Measurements from ENCODE around the gene OR8D1. TPM values are rescaled to one million over a fixed set of nuclear protein-coding genes. Genes with fewer than 3 reads are reported as not detected.

The OR8D1 gene
- not detected for total RNA-seq
- not detected for polyA plus RNA-seq

GRCh38 chr11:124313849-124314248 is at the start of gene OR8D1:
OR8D1 (minus strand) TSS chr11:124313949; CDS start chr11:124310766, 3,183 bp downstream.
- Mint-ChIP-seq H3K4me1 (no peaks in the 10 kb centered on the region), H3K4me3 (no peak within 1 kb of the TSS), H3K27me3 (no peaks in the 10 kb centered on the region), H3K27ac (no peak within 1 kb of the TSS), H3K36me3 (no peaks in the 10 kb centered on the region), H3K9me3 (peaks cover 0 to 6% (median 0%) of the 10 kb centered on the region in 8 donors)
- no peak for DNase-seq
- H3K27ac ChIP-seq (ENCODE audit: low read depth, low read length) = no peak within 1 kb of the TSS
- ChIA-PET CTCF (ENCODE audit: partially characterized antibody) (no interaction called here), POLR2A (ENCODE audit: partially characterized antibody) (no interaction called here)
- H3K27me3 ChIP-seq (ENCODE audit: insufficient read depth, low read length) = no peaks in the 10 kb centered on the region
- H3K4me1 ChIP-seq (ENCODE audit: insufficient read depth, low read length) = no peaks in the 10 kb centered on the region
- H3K36me3 ChIP-seq (ENCODE audit: insufficient read depth, low read length) = no peaks in the 10 kb centered on the region
- intact Hi-C loops (cut with micrococcal nuclease) = no loop called here
- H3K4me3 ChIP-seq (ENCODE audit: low read length in 2 of 2) = no peak within 1 kb of the TSS
- no peaks in the 10 kb centered on the region for H3K9me3 ChIP-seq (ENCODE audit: control insufficient read depth in 1 of 2, low read length in 2 of 2)

GRCh38 chr11:124359566-124359965 is 45.8 kb upstream of the OR8D1 start:
- POLR2A ChIA-PET (ENCODE audit: partially characterized antibody) = no interaction called here
- Mint-ChIP-seq H3K4me3 (no peak overlapping the region), H3K27me3 (no peaks in the 10 kb centered on the region), H3K4me1 (no peaks in the 10 kb centered on the region), H3K9me3 (peaks cover 0 to 3% (median 0%) of the 10 kb centered on the region in 8 donors), H3K36me3 (no peaks in the 10 kb centered on the region), H3K27ac (no peak overlapping the region)
- Histone ChIP-seq H3K36me3 (ENCODE audit: insufficient read depth, low read length) (no peaks in the 10 kb centered on the region), H3K27ac (ENCODE audit: low read depth, low read length) (no peak overlapping the region), H3K4me1 (ENCODE audit: insufficient read depth, low read length) (no peaks in the 10 kb centered on the region), H3K4me3 (ENCODE audit: low read length in 2 of 2) (no peak overlapping the region), H3K9me3 (ENCODE audit: control insufficient read depth in 1 of 2, low read length in 2 of 2) (no peaks in the 10 kb centered on the region), H3K27me3 (ENCODE audit: insufficient read depth, low read length) (no peaks in the 10 kb centered on the region)
- CTCF ChIA-PET (ENCODE audit: partially characterized antibody) = no interaction called here
- DNase-seq = no peak
- intact Hi-C loops (cut with micrococcal nuclease) = no loop called here

- intact Hi-C loops (cut with micrococcal nuclease) = no loop called here
- DNase-seq = no peak
- Mint-ChIP-seq H3K4me3 (no peak overlapping the region), H3K27me3 (no peaks in the 10 kb centered on the region), H3K4me1 (no peaks in the 10 kb centered on the region), H3K36me3 (no peaks in the 10 kb centered on the region), H3K9me3 (peaks cover 0 to 10% (median 3%) of the 10 kb centered on the region in 8 donors), H3K27ac (no peak overlapping the region)
- Histone ChIP-seq H3K4me3 (ENCODE audit: low read length in 2 of 2) (no peak overlapping the region), H3K36me3 (ENCODE audit: insufficient read depth, low read length) (no peaks in the 10 kb centered on the region), H3K27me3 (ENCODE audit: insufficient read depth, low read length) (no peaks in the 10 kb centered on the region), H3K4me1 (ENCODE audit: insufficient read depth, low read length) (no peaks in the 10 kb centered on the region), H3K9me3 (ENCODE audit: control insufficient read depth in 1 of 2, low read length in 2 of 2) (no peaks in the 10 kb centered on the region), H3K27ac (ENCODE audit: low read depth, low read length) (no peak overlapping the region)
- CTCF ChIA-PET (ENCODE audit: partially characterized antibody) = no interaction called here
- POLR2A ChIA-PET (ENCODE audit: partially characterized antibody) = no interaction called here
Measured at GRCh38 chr11:124346311-124346955, 32.7 kb upstream of the OR8D1 start.

- Histone ChIP-seq H3K27ac (ENCODE audit: low read depth, low read length) (no peak overlapping the region), H3K4me3 (ENCODE audit: low read length in 2 of 2) (no peak overlapping the region), H3K27me3 (ENCODE audit: insufficient read depth, low read length) (no peaks in the 10 kb centered on the region), H3K36me3 (ENCODE audit: insufficient read depth, low read length) (no peaks in the 10 kb centered on the region), H3K4me1 (ENCODE audit: insufficient read depth, low read length) (no peaks in the 10 kb centered on the region), H3K9me3 (ENCODE audit: control insufficient read depth in 1 of 2, low read length in 2 of 2) (no peaks in the 10 kb centered on the region)
- intact Hi-C loops (cut with micrococcal nuclease) = no loop called here
- Mint-ChIP-seq H3K27me3 (no peaks in the 10 kb centered on the region), H3K4me1 (no peaks in the 10 kb centered on the region), H3K27ac (no peak overlapping the region), H3K36me3 (no peaks in the 10 kb centered on the region), H3K4me3 (no peak overlapping the region), H3K9me3 (peaks cover 0 to 10% (median 2%) of the 10 kb centered on the region in 8 donors)
- no peak for DNase-seq
- ChIA-PET CTCF (ENCODE audit: partially characterized antibody) (no interaction called here), POLR2A (ENCODE audit: partially characterized antibody) (no interaction called here)
Measured at GRCh38 chr11:124344346-124344745, 30.6 kb upstream of the OR8D1 start.

GRCh38 chr11:124340142-124340447 is 26.3 kb upstream of the OR8D1 start:
- Mint-ChIP-seq H3K4me1 (no peaks in the 10 kb centered on the region), H3K4me3 (no peak overlapping the region), H3K36me3 (no peaks in the 10 kb centered on the region), H3K9me3 (peaks cover 0 to 6% (median 0%) of the 10 kb centered on the region in 8 donors), H3K27ac (no peak overlapping the region), H3K27me3 (no peaks in the 10 kb centered on the region)
- Histone ChIP-seq H3K4me3 (ENCODE audit: low read length in 2 of 2) (no peak overlapping the region), H3K4me1 (ENCODE audit: insufficient read depth, low read length) (no peaks in the 10 kb centered on the region), H3K36me3 (ENCODE audit: insufficient read depth, low read length) (no peaks in the 10 kb centered on the region), H3K27me3 (ENCODE audit: insufficient read depth, low read length) (no peaks in the 10 kb centered on the region), H3K27ac (ENCODE audit: low read depth, low read length) (no peak overlapping the region), H3K9me3 (ENCODE audit: control insufficient read depth in 1 of 2, low read length in 2 of 2) (no peaks in the 10 kb centered on the region)
- intact Hi-C loops (cut with micrococcal nuclease) = no loop called here
- ChIA-PET POLR2A (ENCODE audit: partially characterized antibody) (no interaction called here), CTCF (ENCODE audit: partially characterized antibody) (no interaction called here)
- DNase-seq = no peak

- no peaks in the 10 kb centered on the region for H3K36me3 ChIP-seq (ENCODE audit: insufficient read depth, low read length)
- H3K9me3 ChIP-seq (ENCODE audit: control insufficient read depth in 1 of 2, low read length in 2 of 2) = no peaks in the 10 kb centered on the region
- Mint-ChIP-seq H3K4me1 (no peaks in the 10 kb centered on the region), H3K4me3 (no peak overlapping the region), H3K27ac (no peak overlapping the region), H3K36me3 (no peaks in the 10 kb centered on the region), H3K27me3 (no peaks in the 10 kb centered on the region), H3K9me3 (peaks cover 0 to 6% (median 0%) of the 10 kb centered on the region in 8 donors)
- ChIA-PET POLR2A (ENCODE audit: partially characterized antibody) (no interaction called here), CTCF (ENCODE audit: partially characterized antibody) (no interaction called here)
- no peaks in the 10 kb centered on the region for H3K27me3 ChIP-seq (ENCODE audit: insufficient read depth, low read length)
- intact Hi-C loops (cut with micrococcal nuclease) = no loop called here
- DNase-seq = no peak
- H3K4me1 ChIP-seq (ENCODE audit: insufficient read depth, low read length) = no peaks in the 10 kb centered on the region
- H3K27ac ChIP-seq (ENCODE audit: low read depth, low read length) = no peak overlapping the region
- no peak overlapping the region for H3K4me3 ChIP-seq (ENCODE audit: low read length in 2 of 2)
Measured at GRCh38 chr11:124339396-124340141, 25.8 kb upstream of the OR8D1 start.

- ChIA-PET POLR2A (ENCODE audit: partially characterized antibody) (no interaction called here), CTCF (ENCODE audit: partially characterized antibody) (no interaction called here)
- DNase-seq = no peak
- H3K4me3 ChIP-seq (ENCODE audit: low read length in 2 of 2) = no peak overlapping the region
- H3K27ac Mint-ChIP-seq = no peak overlapping the region
- no peak overlapping the region for H3K4me3 Mint-ChIP-seq
- no peaks in the 10 kb centered on the region for H3K36me3 Mint-ChIP-seq
- H3K4me1 ChIP-seq (ENCODE audit: insufficient read depth, low read length) = no peaks in the 10 kb centered on the region
- no peaks in the 10 kb centered on the region for H3K9me3 Mint-ChIP-seq
- H3K4me1 Mint-ChIP-seq = no peaks in the 10 kb centered on the region
- peaks cover 5% of the 10 kb centered on the region for H3K27me3 ChIP-seq (ENCODE audit: insufficient read depth, low read length)
- H3K27me3 Mint-ChIP-seq = peaks cover 0 to 2% of the 10 kb centered on the region in 2 donors
- intact Hi-C loops (cut with micrococcal nuclease) = no loop called here
- H3K27ac ChIP-seq (ENCODE audit: low read depth, low read length) = no peak overlapping the region
- no peaks in the 10 kb centered on the region for H3K36me3 ChIP-seq (ENCODE audit: insufficient read depth, low read length)
- H3K9me3 ChIP-seq (ENCODE audit: control insufficient read depth in 1 of 2, low read length in 2 of 2) = no peaks in the 10 kb centered on the region
Measured at GRCh38 chr11:124331873-124332272, 18.1 kb upstream of the OR8D1 start.

All from CD4-positive, alpha-beta memory T cell (primary cell).